Effector memory CD8-positive, alpha-beta T cell (primary cell): ENCODE data around the gene ZNF646.

Experiments
- ATAC-seq: fragments of 150-1000 bp; cut with Tn5 transposase; replicated peaks from 2 replicates; pipeline ENCODE4 v1.10.0; 2021; ENCODE audit warnings: mild to moderate bottlenecking, moderate library complexity
- DNase-seq, 3 experiments: peaks; one replicate each; pipeline ENCODE4 v3.0.0; 2021
- H3K27ac Mint-ChIP-seq, 2 donors: one replicate each; pipeline ENCODE4 v1.8.0; 2022; ENCODE audit warnings: mild to moderate bottlenecking in 2 of 2, mixed read lengths in 2 of 2, moderate library complexity in 2 of 2
- H3K27me3 Mint-ChIP-seq, 2 donors: one replicate each; pipeline ENCODE4 v1.8.0; 2022; ENCODE audit warnings: mixed read lengths in 2 of 2
- H3K36me3 Mint-ChIP-seq: one replicate; pipeline ENCODE4 v1.8.0; 2022; ENCODE audit warnings: mild to moderate bottlenecking, moderate library complexity, mixed read lengths; ENCODE audit not compliant: insufficient read depth
- H3K4me1 Mint-ChIP-seq, 2 donors: one replicate each; pipeline ENCODE4 v1.8.0; 2022; ENCODE audit warnings: low read depth in 2 of 2, mixed read lengths in 2 of 2
- H3K4me3 Mint-ChIP-seq, 2 donors: one replicate each; pipeline ENCODE4 v1.8.0; 2022; ENCODE audit warnings: mild to moderate bottlenecking in 2 of 2, mixed read lengths in 2 of 2, moderate library complexity in 2 of 2
- H3K9me3 Mint-ChIP-seq, 2 donors: one replicate each; pipeline ENCODE4 v1.8.0; 2022; ENCODE audit warnings: mixed read lengths in 2 of 2
- total RNA-seq, 9 experiments: gene quantifications; one replicate each; lab custom pipeline; 2026; lab: John Stamatoyannopoulos, UW

ZNF646 gene
- 43.0 to 95.8 (median 71.4) reads per million in 9 experiments for total RNA-seq

- Mint-ChIP-seq H3K4me3 (peak within 1 kb of the TSS; percentile 78 to 94), H3K27ac (peak within 1 kb of the TSS; percentile 90 to 96), H3K4me1 (peaks cover 38 to 42% of the 10 kb centered on the region in 2 donors), H3K36me3 (peaks cover 29% of the 10 kb centered on the region), H3K9me3 (no peaks in the 10 kb centered on the region), H3K27me3 (no peaks in the 10 kb centered on the region)
- ATAC-seq (peak; percentile 82), DNase-seq (peak; percentile 95 to 98 (median 95))
These were observed at the start of gene ZNF646, which contains the start of gene ZNF668 for GRCh38 chr16:31073970-31074813. Gene ZNF646, plus strand, starts transcription at chr16:31074422. Its CDS starts 1,903 bp downstream, at chr16:31076325. Gene ZNF668, minus strand, starts transcription at chr16:31074240. Its CDS starts 9,781 bp downstream, at chr16:31064459.

- no peak for ATAC-seq
- Mint-ChIP-seq H3K4me1 (no peaks in the 10 kb centered on the region), H3K27ac (no peak overlapping the region), H3K9me3 (no peaks in the 10 kb centered on the region), H3K36me3 (peaks cover 4% of the 10 kb centered on the region), H3K27me3 (no peaks in the 10 kb centered on the region), H3K4me3 (no peak overlapping the region)
- DNase-seq = no peak
These were observed 48.9 kb upstream of the ZNF646 start for GRCh38 chr16:31025339-31025738.

- H3K4me3 Mint-ChIP-seq = no peak overlapping the region
- no peak for DNase-seq
- ATAC-seq = no peak
- no peaks in the 10 kb centered on the region for H3K27me3 Mint-ChIP-seq
- no peaks in the 10 kb centered on the region for H3K9me3 Mint-ChIP-seq
- H3K4me1 Mint-ChIP-seq = peaks cover 7 to 16% of the 10 kb centered on the region in 2 donors
- H3K36me3 Mint-ChIP-seq = peaks cover 17% of the 10 kb centered on the region
- peak overlapping the region in 1 of 2 donors; percentile 29 for H3K27ac Mint-ChIP-seq
These were observed 45.0 kb upstream of the ZNF646 start for GRCh38 chr16:31029272-31029671.

- Mint-ChIP-seq H3K9me3 (no peaks in the 10 kb centered on the region), H3K27me3 (no peaks in the 10 kb centered on the region), H3K27ac (peak overlapping the region; percentile 35 to 49), H3K4me1 (peaks cover 14 to 19% of the 10 kb centered on the region in 2 donors), H3K36me3 (peaks cover 26% of the 10 kb centered on the region), H3K4me3 (no peak overlapping the region)
- DNase-seq (no peak), ATAC-seq (no peak)
These were observed 42.9 kb upstream of the ZNF646 start for GRCh38 chr16:31031276-31031675.

GRCh38 chr16:31032736-31033708 is 41.2 kb upstream of the ZNF646 start, which contains the start of gene STX4:
Gene STX4, plus strand, starts transcription at chr16:31033558. Its CDS starts 248 bp downstream, at chr16:31033806.
- peak within 1 kb of the TSS; percentile 99 to 100 for H3K4me3 Mint-ChIP-seq
- H3K4me1 Mint-ChIP-seq = peaks cover 18 to 19% of the 10 kb centered on the region in 2 donors
- H3K9me3 Mint-ChIP-seq = no peaks in the 10 kb centered on the region
- peaks cover 36% of the 10 kb centered on the region for H3K36me3 Mint-ChIP-seq
- peak; percentile 81 for ATAC-seq
- H3K27me3 Mint-ChIP-seq = no peaks in the 10 kb centered on the region
- H3K27ac Mint-ChIP-seq = peak within 1 kb of the TSS; percentile 95 to 96
- peak; percentile 96 to 98 (median 96) for DNase-seq

GRCh38 chr16:31033709-31034492 is 40.3 kb upstream of the ZNF646 start:
- ATAC-seq (peak; percentile 16), DNase-seq (peak; percentile 79 to 82 (median 81))
- Mint-ChIP-seq H3K36me3 (peaks cover 36% of the 10 kb centered on the region), H3K4me3 (peak overlapping the region; percentile 99 to 100), H3K9me3 (no peaks in the 10 kb centered on the region), H3K27ac (peak overlapping the region; percentile 95 to 96), H3K27me3 (no peaks in the 10 kb centered on the region), H3K4me1 (peaks cover 18 to 19% of the 10 kb centered on the region in 2 donors)

GRCh38 chr16:31036691-31037090 is 37.5 kb upstream of the ZNF646 start:
- H3K36me3 Mint-ChIP-seq = peaks cover 57% of the 10 kb centered on the region
- no peaks in the 10 kb centered on the region for H3K27me3 Mint-ChIP-seq
- H3K4me1 Mint-ChIP-seq = peaks cover 18% of the 10 kb centered on the region in 2 donors
- no peaks in the 10 kb centered on the region for H3K9me3 Mint-ChIP-seq
- peak overlapping the region in 1 of 2 donors; percentile 6 for H3K27ac Mint-ChIP-seq
- DNase-seq = no peak
- ATAC-seq = no peak
- no peak overlapping the region for H3K4me3 Mint-ChIP-seq

- Mint-ChIP-seq H3K27me3 (no peaks in the 10 kb centered on the region), H3K4me3 (no peak overlapping the region), H3K4me1 (peaks cover 7 to 14% of the 10 kb centered on the region in 2 donors), H3K9me3 (no peaks in the 10 kb centered on the region), H3K36me3 (peaks cover 45% of the 10 kb centered on the region), H3K27ac (peak overlapping the region in 1 of 2 donors; percentile 78)
- DNase-seq = no peak
- ATAC-seq = no peak
These were observed 35.2 kb upstream of the ZNF646 start for GRCh38 chr16:31038993-31039392.

- H3K4me3 Mint-ChIP-seq = no peak overlapping the region
- ATAC-seq = no peak
- H3K27me3 Mint-ChIP-seq = no peaks in the 10 kb centered on the region
- no peaks in the 10 kb centered on the region for H3K4me1 Mint-ChIP-seq
- H3K36me3 Mint-ChIP-seq = peaks cover 24% of the 10 kb centered on the region
- no peak overlapping the region for H3K27ac Mint-ChIP-seq
- no peak for DNase-seq
- H3K9me3 Mint-ChIP-seq = no peaks in the 10 kb centered on the region
These were observed 31.4 kb upstream of the ZNF646 start for GRCh38 chr16:31042866-31043265.

- H3K27me3 Mint-ChIP-seq = no peaks in the 10 kb centered on the region
- H3K4me1 Mint-ChIP-seq = no peaks in the 10 kb centered on the region
- H3K27ac Mint-ChIP-seq = no peak overlapping the region
- no peak for ATAC-seq
- no peak overlapping the region for H3K4me3 Mint-ChIP-seq
- no peaks in the 10 kb centered on the region for H3K9me3 Mint-ChIP-seq
- DNase-seq = no peak
- peaks cover 24% of the 10 kb centered on the region for H3K36me3 Mint-ChIP-seq
These were observed 30.9 kb upstream of the ZNF646 start for GRCh38 chr16:31043352-31043751.

GRCh38 chr16:31043898-31044481 is 30.2 kb upstream of the ZNF646 start:
- DNase-seq (no peak), ATAC-seq (no peak)
- no peaks in the 10 kb centered on the region for H3K9me3 Mint-ChIP-seq
- H3K4me3 Mint-ChIP-seq = no peak overlapping the region
- no peak overlapping the region for H3K27ac Mint-ChIP-seq
- H3K4me1 Mint-ChIP-seq = no peaks in the 10 kb centered on the region
- H3K27me3 Mint-ChIP-seq = no peaks in the 10 kb centered on the region
- peaks cover 23% of the 10 kb centered on the region for H3K36me3 Mint-ChIP-seq

GRCh38 chr16:31050280-31051030 is 23.8 kb upstream of the ZNF646 start:
- Mint-ChIP-seq H3K4me1 (peaks cover 3 to 6% of the 10 kb centered on the region in 2 donors), H3K27me3 (no peaks in the 10 kb centered on the region), H3K36me3 (peaks cover 6% of the 10 kb centered on the region), H3K27ac (no peak overlapping the region), H3K9me3 (no peaks in the 10 kb centered on the region), H3K4me3 (no peak overlapping the region)
- DNase-seq = no peak
- no peak for ATAC-seq
